Small intestine (tissue), 7 donors: Measurements from ENCODE around the gene FAR2. TPM values are rescaled to one million over a fixed set of nuclear protein-coding genes. Genes with fewer than 3 reads are reported as not detected.
"Not testable (repeated sequence)": the region's sequence is repeated elsewhere in the genome, so short reads cannot be mapped to it uniquely, and the experiment has no call there.

Source experiments
- DNase-seq, 2 donors: peaks; one replicate each; pipeline versions ENCODE4 v3.0.0 to v3.0.0-alpha.2; 2013
- FAIRE-seq: peaks from 2 replicates; lab custom pipeline; 2012; peaks lifted over from hg19 to GRCh38; lab: Jason Lieb, UNC
- H3K27ac ChIP-seq, 3 donors: one replicate each; pipeline ENCODE4 v1.5.1; 2013; ENCODE audit warnings: low read length in 2 of 3, mild to moderate bottlenecking in 2 of 3, control low read depth in 1 of 3, inconsistent platforms in 1 of 3, low read depth in 1 of 3, moderate library complexity in 1 of 3
- H3K27me3 ChIP-seq, 3 donors: one replicate each; pipeline ENCODE4 v1.6.1; 2013; ENCODE audit warnings: low read length in 3 of 3, inconsistent platforms in 1 of 3; ENCODE audit not compliant: control insufficient read depth in 3 of 3, insufficient read depth in 3 of 3
- H3K36me3 ChIP-seq, 3 donors: one replicate each; pipeline ENCODE4 v1.6.1; 2013; ENCODE audit warnings: low read length in 3 of 3, inconsistent platforms in 1 of 3, low read depth in 1 of 3, mild to moderate bottlenecking in 1 of 3, moderate library complexity in 1 of 3; ENCODE audit not compliant: control insufficient read depth in 3 of 3, insufficient read depth in 2 of 3
- H3K4me1 ChIP-seq, 3 donors: one replicate each; pipeline ENCODE4 v1.6.1; 2013; ENCODE audit warnings: low read length in 2 of 3, inconsistent platforms in 1 of 3, low read depth in 1 of 3, mild to moderate bottlenecking in 1 of 3, moderate library complexity in 1 of 3; ENCODE audit not compliant: control insufficient read depth in 3 of 3, insufficient read depth in 2 of 3
- H3K4me3 ChIP-seq, 3 donors: one replicate each; pipeline ENCODE4 v1.5.1; 2013; ENCODE audit warnings: low read length in 3 of 3, control low read depth in 1 of 3, inconsistent platforms in 1 of 3, low read depth in 1 of 3, mild to moderate bottlenecking in 1 of 3, moderate library complexity in 1 of 3
- H3K9me3 ChIP-seq, 2 donors: one replicate each; pipeline ENCODE4 v1.6.1; 2013; ENCODE audit warnings: low read depth in 1 of 2, low read length in 1 of 2; ENCODE audit not compliant: control insufficient read depth in 2 of 2, insufficient read depth in 1 of 2
- WGBS, 3 donors: extraction: QIAGEN DNeasy Blood & Tissue Kit; methylation state at CpG; one replicate each; pipeline ENCODE4 v1.1.7; 2013; 5-methylcytosine and 5-hydroxymethylcytosine counted together
- polyA plus RNA-seq, 4 donors: library from polyadenylated mRNA; stranded (reverse) in 3 of 4; unstranded in 1 of 4; fragments of 200-250 nt in 3 of 4; fragments of 120-200 nt in 1 of 4; gene quantifications; one replicate each; pipeline versions ENCODE4 v1.2.1 to v1.2.3, GENCODE V29; 2013
- donor health status: healthy with polysubstance abuse.
- donor health status: control.
- donor health status: control.
- donor health status: Bipolar disorder and iron deficiency.
- donor health status: healthy.

The FAR2 gene
- polyA plus RNA-seq, 4 donors, result 9.7 to 25.8 (median 20.4) TPM

- Histone ChIP-seq H3K36me3 (no peaks in the 10 kb centered on the region), H3K27ac (no peak overlapping the region), H3K9me3 (no peaks in the 10 kb centered on the region), H3K4me3 (no peak overlapping the region), H3K4me1 (no peaks in the 10 kb centered on the region), H3K27me3 (no peaks in the 10 kb centered on the region)
- FAIRE-seq, result no peak
- 80 to 97% (median 88%) methylated on average over 1 of the region's 1 CpG for WGBS, 3 donors
- DNase-seq, result no peak
These were observed 17.5 kb upstream of the FAR2 start for GRCh38 chr12:29131539-29131938.

- no peaks in the 10 kb centered on the region for H3K9me3 ChIP-seq
- 88 to 93% (median 93%) methylated on average over 6 of the region's 6 CpGs for WGBS, 3 donors
- H3K4me1 ChIP-seq, result no peaks in the 10 kb centered on the region
- H3K27me3 ChIP-seq, result no peaks in the 10 kb centered on the region
- H3K4me3 ChIP-seq, result no peak overlapping the region
- FAIRE-seq (no peak), DNase-seq (no peak)
- H3K27ac ChIP-seq, result no peak overlapping the region
- H3K36me3 ChIP-seq, result no peaks in the 10 kb centered on the region
These were observed 16.8 kb upstream of the FAR2 start for GRCh38 chr12:29132316-29132715.

GRCh38 chr12:29133181-29133580 lies 15.9 kb upstream of the FAR2 start:
- FAIRE-seq (no peak), DNase-seq (no peak)
- no peaks in the 10 kb centered on the region for H3K27me3 ChIP-seq
- no peaks in the 10 kb centered on the region for H3K4me1 ChIP-seq
- no peaks in the 10 kb centered on the region for H3K36me3 ChIP-seq
- H3K9me3 ChIP-seq, result no peaks in the 10 kb centered on the region
- WGBS, 3 donors, result 75 to 87% (median 85%) methylated on average over 2 of the region's 2 CpGs
- H3K27ac ChIP-seq, result no peak overlapping the region
- H3K4me3 ChIP-seq, result no peak overlapping the region

GRCh38 chr12:29133680-29134079 lies 15.4 kb upstream of the FAR2 start:
- no peaks in the 10 kb centered on the region for H3K27me3 ChIP-seq
- H3K4me1 ChIP-seq, result no peaks in the 10 kb centered on the region
- no peak for DNase-seq
- no peaks in the 10 kb centered on the region for H3K36me3 ChIP-seq
- H3K27ac ChIP-seq, result no peak overlapping the region
- FAIRE-seq, result no peak
- H3K9me3 ChIP-seq, result no peaks in the 10 kb centered on the region
- H3K4me3 ChIP-seq, result no peak overlapping the region
- 69 to 88% (median 83%) methylated on average over 4 of the region's 4 CpGs for WGBS, 3 donors

GRCh38 chr12:29138256-29138655 lies 10.8 kb upstream of the FAR2 start:
- not testable (repeated sequence) for FAIRE-seq, H3K27me3 ChIP-seq, H3K4me1 ChIP-seq, DNase-seq, H3K36me3 ChIP-seq, H3K4me3 ChIP-seq, H3K27ac ChIP-seq, H3K9me3 ChIP-seq
- WGBS, 3 donors, result 76 to 92% (median 85%) methylated on average over 3 of the region's 3 CpGs

GRCh38 chr12:29138855-29139254 lies 10.2 kb upstream of the FAR2 start:
- not testable (repeated sequence) for FAIRE-seq, DNase-seq, H3K36me3 ChIP-seq, H3K9me3 ChIP-seq, H3K4me1 ChIP-seq, H3K27ac ChIP-seq, H3K4me3 ChIP-seq, H3K27me3 ChIP-seq
- WGBS, 3 donors, result 72 to 81% (median 77%) methylated on average over 4 of the region's 4 CpGs

GRCh38 chr12:29145372-29146170 lies 3.5 kb upstream of the FAR2 start:
- Histone ChIP-seq H3K27ac (no peak overlapping the region), H3K4me3 (no peak overlapping the region), H3K4me1 (peaks cover 0 to 5% (median 0%) of the 10 kb centered on the region in 3 donors), H3K36me3 (no peaks in the 10 kb centered on the region), H3K9me3 (peaks cover 0 to 5% of the 10 kb centered on the region in 2 donors), H3K27me3 (no peaks in the 10 kb centered on the region)
- 91 to 92% (median 92%) methylated on average over 14 of the region's 14 CpGs for WGBS, 3 donors
- no peak for FAIRE-seq
- no peak for DNase-seq

- no peak for FAIRE-seq
These were observed 2.9 kb upstream of the FAR2 start for GRCh38 chr12:29146196-29146595.

More at GRCh38 chr12:29146196-29146595, 2.9 kb upstream of the FAR2 start:
- no peaks in the 10 kb centered on the region for H3K27me3 ChIP-seq
- DNase-seq, result no peak
- H3K4me3 ChIP-seq, result no peak overlapping the region
- peaks cover 0 to 5% of the 10 kb centered on the region in 2 donors for H3K9me3 ChIP-seq
- peaks cover 0 to 6% (median 1%) of the 10 kb centered on the region in 3 donors for H3K4me1 ChIP-seq
- no peaks in the 10 kb centered on the region for H3K36me3 ChIP-seq
- no peak overlapping the region for H3K27ac ChIP-seq
